ENCODE results near the gene ZNF391. TPM values are rescaled to one million over a fixed set of nuclear protein-coding genes. Genes with fewer than 3 reads are reported as not detected.

ZNF391 gene
- total RNA-seq, 1 experiment from 2014 or later, result 4.6 TPM

- Mint-ChIP-seq H3K27me3 (ENCODE audit: unreplicated experiment) (no peaks in the 10 kb centered on the region), H3K27ac (ENCODE audit: unreplicated experiment) (no peak overlapping the region), H3K4me3 (ENCODE audit: low read depth, unreplicated experiment) (no peak overlapping the region), H3K9me3 (ENCODE audit: low read depth, unreplicated experiment) (peaks cover 12% of the 10 kb centered on the region), H3K4me1 (ENCODE audit: low read depth, unreplicated experiment) (no peaks in the 10 kb centered on the region), H3K36me3 (ENCODE audit: insufficient read depth, unreplicated experiment) (no peaks in the 10 kb centered on the region)
- BruUV-seq (replicated peaks), result no TSS peak
- no peak for DNase-seq
- TF ChIP-seq, protein P1, sequence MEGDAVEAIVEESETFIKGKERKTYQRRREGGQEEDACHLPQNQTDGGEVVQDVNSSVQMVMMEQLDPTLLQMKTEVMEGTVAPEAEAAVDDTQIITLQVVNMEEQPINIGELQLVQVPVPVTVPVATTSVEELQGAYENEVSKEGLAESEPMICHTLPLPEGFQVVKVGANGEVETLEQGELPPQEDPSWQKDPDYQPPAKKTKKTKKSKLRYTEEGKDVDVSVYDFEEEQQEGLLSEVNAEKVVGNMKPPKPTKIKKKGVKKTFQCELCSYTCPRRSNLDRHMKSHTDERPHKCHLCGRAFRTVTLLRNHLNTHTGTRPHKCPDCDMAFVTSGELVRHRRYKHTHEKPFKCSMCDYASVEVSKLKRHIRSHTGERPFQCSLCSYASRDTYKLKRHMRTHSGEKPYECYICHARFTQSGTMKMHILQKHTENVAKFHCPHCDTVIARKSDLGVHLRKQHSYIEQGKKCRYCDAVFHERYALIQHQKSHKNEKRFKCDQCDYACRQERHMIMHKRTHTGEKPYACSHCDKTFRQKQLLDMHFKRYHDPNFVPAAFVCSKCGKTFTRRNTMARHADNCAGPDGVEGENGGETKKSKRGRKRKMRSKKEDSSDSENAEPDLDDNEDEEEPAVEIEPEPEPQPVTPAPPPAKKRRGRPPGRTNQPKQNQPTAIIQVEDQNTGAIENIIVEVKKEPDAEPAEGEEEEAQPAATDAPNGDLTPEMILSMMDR (IDR thresholded peaks at IDR 0.05; ENCODE audit: unreplicated experiment), result no peak
- intact Hi-C loops (cut with micrococcal nuclease; ENCODE audit: unreplicated experiment), result no loop called here
- CTCF ChIA-PET, result interaction anchor here (1.0 kb wide), 1 partner anchor 44 kb away, joined by 3 read pairs; no protein-coding TSS in a partner anchor
Measured at GRCh38 chr6:27383011-27383410, 5.5 kb upstream of the ZNF391 start.

DNA sequence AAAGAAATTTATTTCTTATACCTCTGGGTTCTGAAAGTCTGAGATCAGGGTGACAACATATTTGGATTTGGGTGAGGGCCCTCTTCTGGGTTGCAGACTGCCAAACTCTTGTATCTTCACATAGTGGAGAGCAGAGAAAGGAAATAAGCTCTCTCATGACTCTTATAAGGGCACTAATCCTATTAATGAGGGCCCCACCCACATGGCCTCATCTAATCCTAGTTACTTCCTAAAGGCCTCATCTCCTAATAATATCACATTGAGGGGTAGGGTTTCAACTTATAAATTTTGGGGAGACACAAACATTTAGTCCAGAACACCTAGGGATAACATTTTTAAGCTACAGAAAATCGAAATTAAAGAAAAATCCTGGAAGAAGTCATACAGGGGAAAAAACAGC is 5.1 kb upstream of the ZNF391 start:
- Mint-ChIP-seq H3K27ac (ENCODE audit: unreplicated experiment) (no peak overlapping the region), H3K4me1 (ENCODE audit: low read depth, unreplicated experiment) (no peaks in the 10 kb centered on the region), H3K36me3 (ENCODE audit: insufficient read depth, unreplicated experiment) (peaks cover 4% of the 10 kb centered on the region), H3K9me3 (ENCODE audit: low read depth, unreplicated experiment) (peaks cover 12% of the 10 kb centered on the region), H3K27me3 (ENCODE audit: unreplicated experiment) (no peaks in the 10 kb centered on the region), H3K4me3 (ENCODE audit: low read depth, unreplicated experiment) (no peak overlapping the region)
- TF ChIP-seq, protein P1 (IDR thresholded peaks at IDR 0.05; ENCODE audit: unreplicated experiment), result no peak
- CTCF ChIA-PET, result interaction anchor here (1.0 kb wide), 1 partner anchor 44 kb away, joined by 3 read pairs; no protein-coding TSS in a partner anchor
- no TSS peak for BruUV-seq (replicated peaks)
- no peak for DNase-seq
- intact Hi-C loops (cut with micrococcal nuclease; ENCODE audit: unreplicated experiment), result no loop called here

DNA sequence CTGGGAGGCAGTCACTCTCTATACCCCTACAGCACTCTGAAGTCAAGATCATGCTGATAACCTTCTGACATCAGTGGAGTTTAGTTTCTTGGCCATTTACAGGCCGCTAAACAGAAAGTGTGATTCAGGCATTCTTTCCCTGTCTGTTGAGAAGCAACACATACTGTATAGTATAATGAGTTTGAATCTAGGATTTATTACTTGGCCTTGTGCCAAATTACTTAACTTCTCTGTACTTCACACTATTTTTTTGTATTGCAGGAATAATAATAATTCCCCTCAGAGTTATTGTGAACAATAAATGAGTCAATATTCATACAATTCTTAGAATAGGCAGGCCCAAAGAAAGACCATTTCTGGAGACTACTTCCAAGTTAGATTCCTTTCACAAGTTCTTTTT is 4.1 kb downstream of the ZNF391 start:
- no TSS peak for BruUV-seq (replicated peaks)
- intact Hi-C loops (cut with micrococcal nuclease; ENCODE audit: unreplicated experiment), result no loop called here
- H3K27ac Mint-ChIP-seq (ENCODE audit: unreplicated experiment), result no peak overlapping the region
- DNase-seq, result no peak
- peaks cover 12% of the 10 kb centered on the region for H3K36me3 Mint-ChIP-seq (ENCODE audit: insufficient read depth, unreplicated experiment)
- H3K9me3 Mint-ChIP-seq (ENCODE audit: low read depth, unreplicated experiment), result peaks cover 17% of the 10 kb centered on the region
- TF ChIP-seq, protein P1 (IDR thresholded peaks at IDR 0.05; ENCODE audit: unreplicated experiment), result no peak
- CTCF ChIA-PET, result no interaction called here
- no peaks in the 10 kb centered on the region for H3K27me3 Mint-ChIP-seq (ENCODE audit: unreplicated experiment)
- H3K4me1 Mint-ChIP-seq (ENCODE audit: low read depth, unreplicated experiment), result no peaks in the 10 kb centered on the region
- no peak overlapping the region for H3K4me3 Mint-ChIP-seq (ENCODE audit: low read depth, unreplicated experiment)

DNA sequence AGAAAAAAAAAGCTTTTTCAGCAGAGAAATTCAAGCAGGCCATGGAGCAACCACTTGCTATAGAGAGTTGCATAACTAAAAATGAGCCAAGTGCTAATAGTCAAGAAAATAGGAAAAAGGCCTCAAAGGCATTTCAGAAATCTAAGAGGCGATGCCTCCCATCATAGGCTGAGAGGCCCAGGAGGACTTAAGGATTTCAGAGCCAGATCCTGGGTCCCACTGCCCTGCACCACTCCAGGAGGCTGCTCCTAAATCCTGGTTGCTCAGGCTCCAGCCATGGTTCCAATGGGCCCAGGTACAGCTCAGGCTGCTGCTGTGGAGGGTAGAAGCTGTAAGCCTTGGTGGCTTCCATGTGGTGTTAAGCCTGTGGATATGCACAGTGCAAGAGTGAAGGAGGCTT is 5.5 kb downstream of the ZNF391 start:
- peaks cover 2% of the 10 kb centered on the region for H3K36me3 Mint-ChIP-seq (ENCODE audit: insufficient read depth, unreplicated experiment)
- DNase-seq, result no peak
- H3K27me3 Mint-ChIP-seq (ENCODE audit: unreplicated experiment), result no peaks in the 10 kb centered on the region
- no peak overlapping the region for H3K27ac Mint-ChIP-seq (ENCODE audit: unreplicated experiment)
- intact Hi-C loops (cut with micrococcal nuclease; ENCODE audit: unreplicated experiment), result no loop called here
- H3K4me1 Mint-ChIP-seq (ENCODE audit: low read depth, unreplicated experiment), result no peaks in the 10 kb centered on the region
- H3K4me3 Mint-ChIP-seq (ENCODE audit: low read depth, unreplicated experiment), result no peak overlapping the region
- TF ChIP-seq, protein P1 (IDR thresholded peaks at IDR 0.05; ENCODE audit: unreplicated experiment), result no peak
- peaks cover 17% of the 10 kb centered on the region for H3K9me3 Mint-ChIP-seq (ENCODE audit: low read depth, unreplicated experiment)
- CTCF ChIA-PET, result interaction anchor here (0.6 kb wide), 1 partner anchor 95 kb away, joined by 3 read pairs; no protein-coding TSS in a partner anchor
- no TSS peak for BruUV-seq (replicated peaks)
